Measurements from ENCODE around the gene UPP2. TPM values are rescaled to one million over a fixed set of nuclear protein-coding genes. Genes with fewer than 3 reads are reported as not detected.

UPP2 gene
- polyA plus RNA-seq, 1 experiment, result not detected

- CTCF ChIA-PET, result no interaction called here
- TF ChIP-seq, protein P1, sequence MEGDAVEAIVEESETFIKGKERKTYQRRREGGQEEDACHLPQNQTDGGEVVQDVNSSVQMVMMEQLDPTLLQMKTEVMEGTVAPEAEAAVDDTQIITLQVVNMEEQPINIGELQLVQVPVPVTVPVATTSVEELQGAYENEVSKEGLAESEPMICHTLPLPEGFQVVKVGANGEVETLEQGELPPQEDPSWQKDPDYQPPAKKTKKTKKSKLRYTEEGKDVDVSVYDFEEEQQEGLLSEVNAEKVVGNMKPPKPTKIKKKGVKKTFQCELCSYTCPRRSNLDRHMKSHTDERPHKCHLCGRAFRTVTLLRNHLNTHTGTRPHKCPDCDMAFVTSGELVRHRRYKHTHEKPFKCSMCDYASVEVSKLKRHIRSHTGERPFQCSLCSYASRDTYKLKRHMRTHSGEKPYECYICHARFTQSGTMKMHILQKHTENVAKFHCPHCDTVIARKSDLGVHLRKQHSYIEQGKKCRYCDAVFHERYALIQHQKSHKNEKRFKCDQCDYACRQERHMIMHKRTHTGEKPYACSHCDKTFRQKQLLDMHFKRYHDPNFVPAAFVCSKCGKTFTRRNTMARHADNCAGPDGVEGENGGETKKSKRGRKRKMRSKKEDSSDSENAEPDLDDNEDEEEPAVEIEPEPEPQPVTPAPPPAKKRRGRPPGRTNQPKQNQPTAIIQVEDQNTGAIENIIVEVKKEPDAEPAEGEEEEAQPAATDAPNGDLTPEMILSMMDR (IDR thresholded peaks at IDR 0.05; ENCODE audit: insufficient read depth, low read depth, low read length), result no peak
- peaks cover 2% of the 10 kb centered on the region; the same call in 1 of the 2 replicates for H3K27me3 ChIP-seq (ENCODE audit: control insufficient read depth, insufficient read depth, low read length)
Observed at GRCh38 chr2:158135096-158135495, 33.4 kb downstream of the UPP2 start.

GRCh38 chr2:158138255-158138654 is 36.6 kb downstream of the UPP2 start:
- H3K27me3 ChIP-seq (ENCODE audit: control insufficient read depth, insufficient read depth, low read length), result peaks cover 2% of the 10 kb centered on the region; the same call in 1 of the 2 replicates
- no peak for DNase-seq (ENCODE audit: low read depth)
- ChIA-PET POLR2A (no interaction called here), CTCF (no interaction called here)
- no peaks in the 10 kb centered on the region for H3K36me3 ChIP-seq (ENCODE audit: control insufficient read depth, insufficient read depth, low read length)
- no peak overlapping the region for H3K4me3 ChIP-seq (ENCODE audit: low read depth, low read length)
- TF ChIP-seq, protein P1 (IDR thresholded peaks at IDR 0.05; ENCODE audit: insufficient read depth, low read depth, low read length), result no peak

More at GRCh38 chr2:158135096-158135495, 33.4 kb downstream of the UPP2 start:
- no peak overlapping the region for H3K4me3 ChIP-seq (ENCODE audit: low read depth, low read length)
- no peak for DNase-seq (ENCODE audit: low read depth)
- POLR2A ChIA-PET, result no interaction called here
- no peaks in the 10 kb centered on the region for H3K36me3 ChIP-seq (ENCODE audit: control insufficient read depth, insufficient read depth, low read length)

DNA sequence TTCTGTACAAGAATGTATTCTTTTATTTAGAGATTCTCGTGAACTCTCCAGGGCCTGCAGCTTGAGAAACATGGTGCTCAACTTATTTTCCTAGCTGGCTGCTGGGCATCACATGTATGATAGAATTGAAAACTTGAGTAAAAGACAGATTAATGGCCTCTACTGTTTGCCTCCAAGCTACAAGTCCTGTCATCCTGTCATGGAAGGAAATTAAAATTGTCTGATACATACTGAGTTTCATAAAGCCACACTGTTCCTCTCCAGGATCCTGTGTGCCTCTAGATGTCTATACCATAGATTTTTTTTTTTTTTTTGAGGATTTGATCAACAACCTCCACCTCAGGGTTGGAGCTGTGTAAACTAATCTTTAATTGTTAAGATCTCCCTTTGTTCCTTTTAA is 38.5 kb downstream of the UPP2 start:
- POLR2A ChIA-PET, result no interaction called here
- H3K4me3 ChIP-seq (ENCODE audit: low read depth, low read length), result no peak overlapping the region
- H3K36me3 ChIP-seq (ENCODE audit: control insufficient read depth, insufficient read depth, low read length), result no peaks in the 10 kb centered on the region
- CTCF ChIA-PET, result no interaction called here
- H3K27me3 ChIP-seq (ENCODE audit: control insufficient read depth, insufficient read depth, low read length), result peaks cover 2% of the 10 kb centered on the region; the same call in 1 of the 2 replicates
- DNase-seq (ENCODE audit: low read depth), result no peak
- TF ChIP-seq, protein P1 (IDR thresholded peaks at IDR 0.05; ENCODE audit: insufficient read depth, low read depth, low read length), result no peak

DNA sequence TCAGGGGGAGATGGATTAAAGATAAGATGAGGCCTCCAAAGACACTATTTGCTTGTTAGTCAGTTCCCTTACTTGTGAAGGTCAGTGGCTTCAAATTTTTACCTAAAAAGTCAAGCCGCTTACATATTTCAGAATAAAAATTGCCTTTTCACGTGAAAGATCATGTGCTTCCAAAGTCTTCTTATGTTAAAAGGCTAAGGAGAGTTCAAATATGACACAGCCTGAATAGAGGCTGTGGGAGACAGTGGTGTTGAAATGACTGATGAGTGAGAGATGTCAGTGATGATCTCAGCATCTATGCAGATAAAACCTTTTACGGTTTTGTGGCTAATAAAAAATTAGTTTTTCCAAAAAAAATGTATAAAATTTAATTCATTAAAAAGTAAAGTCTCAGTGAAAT is 40.5 kb downstream of the UPP2 start:
- no peak for DNase-seq (ENCODE audit: low read depth)
- TF ChIP-seq, protein P1 (IDR thresholded peaks at IDR 0.05; ENCODE audit: insufficient read depth, low read depth, low read length), result no peak
- Histone ChIP-seq H3K4me3 (ENCODE audit: low read depth, low read length) (no peak overlapping the region), H3K36me3 (ENCODE audit: control insufficient read depth, insufficient read depth, low read length) (no peaks in the 10 kb centered on the region), H3K27me3 (ENCODE audit: control insufficient read depth, insufficient read depth, low read length) (peaks cover 2% of the 10 kb centered on the region; the same call in 1 of the 2 replicates)
- ChIA-PET POLR2A (no interaction called here), CTCF (no interaction called here)

GRCh38 chr2:158142568-158143332 is 41.1 kb downstream of the UPP2 start:
- POLR2A ChIA-PET, result no interaction called here
- H3K36me3 ChIP-seq (ENCODE audit: control insufficient read depth, insufficient read depth, low read length), result no peaks in the 10 kb centered on the region
- peaks cover under 1% of the 10 kb centered on the region; the same call in 1 of the 2 replicates for H3K27me3 ChIP-seq (ENCODE audit: control insufficient read depth, insufficient read depth, low read length)
- H3K4me3 ChIP-seq (ENCODE audit: low read depth, low read length), result no peak overlapping the region
- TF ChIP-seq, protein P1 (IDR thresholded peaks at IDR 0.05; ENCODE audit: insufficient read depth, low read depth, low read length), result no peak
- CTCF ChIA-PET, result no interaction called here
- no peak for DNase-seq (ENCODE audit: low read depth)
